GM19452 (cell line): ENCODE measurements around the gene NDUFB5.
A peak's percentile ranks its signal among the peaks of the same experiment; 100 is the strongest.
"Not testable (repeated sequence)": the region's sequence is repeated elsewhere in the genome, so short reads cannot be mapped to it uniquely, and the experiment has no call there.

Experiments
- ATAC-seq: cut with Tn5 transposase; IDR thresholded peaks from one replicate; pipeline ENCODE4 v1.9.1; 2021; ENCODE audit not compliant: unreplicated experiment

The NDUFB5 gene

DNA sequence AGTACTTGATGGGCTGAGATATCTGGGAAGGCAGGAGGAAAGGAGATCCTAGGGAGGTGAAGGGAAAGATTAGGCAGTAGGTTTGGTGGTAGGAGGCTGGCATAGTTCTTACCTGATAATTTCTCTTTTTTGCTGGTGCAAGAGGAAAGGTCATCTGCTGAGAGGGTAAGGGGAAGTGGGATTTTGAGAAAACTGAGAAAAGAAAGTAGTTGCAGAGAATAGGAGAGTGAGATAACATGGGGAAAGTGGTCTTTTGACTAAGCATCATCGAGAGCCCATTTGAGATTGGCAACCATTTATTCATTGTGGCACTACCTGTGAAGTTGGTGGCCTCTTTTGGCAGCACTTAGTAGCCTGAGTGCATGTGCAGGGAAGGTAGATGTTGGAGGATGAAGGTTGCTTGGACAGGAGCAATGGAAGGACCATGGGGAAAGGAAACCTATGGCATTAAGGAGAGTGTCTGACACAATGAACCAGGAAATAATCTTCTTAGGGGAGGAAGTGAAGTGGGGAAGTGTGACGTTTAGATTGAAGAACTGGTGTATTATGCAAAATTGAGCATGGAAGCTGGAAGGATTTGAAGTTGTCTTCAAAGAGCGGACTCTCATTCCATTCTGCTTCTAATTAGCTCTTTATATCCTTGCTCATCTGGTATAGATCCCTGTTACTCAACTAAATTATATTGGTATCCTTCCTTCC, 26.3 kb downstream of the NDUFB5 start:
- ATAC-seq = no peak

GRCh38 chr3:179640469-179640868, 35.9 kb downstream of the NDUFB5 start:
- no peak for ATAC-seq

GRCh38 chr3:179642871-179643270, 38.3 kb downstream of the NDUFB5 start:
- ATAC-seq = no peak

- not testable (repeated sequence) for ATAC-seq
These were observed 39.2 kb downstream of the NDUFB5 start for GRCh38 chr3:179643837-179644236.

DNA sequence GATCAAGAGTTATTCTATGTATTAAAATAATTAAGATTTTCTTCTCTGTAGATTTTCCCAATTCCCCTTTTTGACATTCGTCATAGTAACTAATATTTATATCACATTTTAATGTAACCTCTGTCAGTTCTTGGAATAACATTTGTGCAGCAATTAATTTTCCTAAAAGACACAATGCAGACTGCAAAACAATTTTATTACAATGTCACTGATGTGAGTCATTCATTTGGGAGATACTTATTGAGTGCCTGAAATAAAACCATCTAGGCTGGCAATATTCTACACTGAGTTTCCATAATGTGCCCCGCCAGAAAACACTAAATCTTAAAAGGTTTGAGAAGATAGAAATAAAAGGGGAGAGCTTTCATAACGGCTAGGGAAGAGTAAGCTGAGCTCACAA, 41.6 kb downstream of the NDUFB5 start:
- no peak for ATAC-seq

DNA sequence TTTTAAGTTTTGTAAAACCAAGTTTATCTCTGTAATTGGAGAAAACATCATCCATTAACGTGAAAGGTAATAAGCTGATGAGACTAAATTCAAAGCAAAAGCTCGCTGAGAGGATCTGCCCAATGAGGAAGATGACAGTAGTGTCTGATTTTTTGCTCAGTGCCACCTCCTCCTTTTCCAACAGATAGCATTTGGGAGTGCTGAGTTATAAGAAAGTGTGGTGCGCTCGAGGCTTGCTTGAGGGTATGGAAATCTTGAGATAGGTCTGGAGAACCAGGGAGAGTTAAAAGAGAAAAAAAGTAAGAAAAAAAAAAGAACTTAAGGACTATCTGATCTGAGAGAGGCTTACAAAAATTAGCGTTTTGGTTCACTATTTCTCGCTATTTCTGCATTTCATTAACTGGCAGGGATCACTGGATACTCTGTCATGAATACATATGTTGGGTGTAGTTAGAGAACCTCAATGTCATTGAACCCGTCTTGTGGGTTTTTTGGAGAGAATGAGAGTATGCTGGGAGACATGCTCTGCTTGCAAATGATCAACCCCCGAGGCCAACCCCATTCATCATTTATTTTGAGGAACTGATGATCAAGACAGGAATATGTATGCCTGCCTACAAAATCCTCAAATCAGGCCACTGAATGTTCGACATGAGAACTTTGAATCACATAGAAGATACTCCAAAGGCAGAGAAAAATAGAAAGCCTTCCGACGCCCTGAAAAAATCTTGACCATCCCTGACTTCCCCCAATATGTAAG, 47.3 kb downstream of the NDUFB5 start:
- ATAC-seq = no peak

- peak; percentile 62 for ATAC-seq
These were observed 48.0 kb downstream of the NDUFB5 start, which contains the start of gene USP13 for GRCh38 chr3:179652447-179653095. TSS of gene USP13 (plus strand) at chr3:179653040. CDS start at chr3:179653226, 186 bp downstream.

DNA sequence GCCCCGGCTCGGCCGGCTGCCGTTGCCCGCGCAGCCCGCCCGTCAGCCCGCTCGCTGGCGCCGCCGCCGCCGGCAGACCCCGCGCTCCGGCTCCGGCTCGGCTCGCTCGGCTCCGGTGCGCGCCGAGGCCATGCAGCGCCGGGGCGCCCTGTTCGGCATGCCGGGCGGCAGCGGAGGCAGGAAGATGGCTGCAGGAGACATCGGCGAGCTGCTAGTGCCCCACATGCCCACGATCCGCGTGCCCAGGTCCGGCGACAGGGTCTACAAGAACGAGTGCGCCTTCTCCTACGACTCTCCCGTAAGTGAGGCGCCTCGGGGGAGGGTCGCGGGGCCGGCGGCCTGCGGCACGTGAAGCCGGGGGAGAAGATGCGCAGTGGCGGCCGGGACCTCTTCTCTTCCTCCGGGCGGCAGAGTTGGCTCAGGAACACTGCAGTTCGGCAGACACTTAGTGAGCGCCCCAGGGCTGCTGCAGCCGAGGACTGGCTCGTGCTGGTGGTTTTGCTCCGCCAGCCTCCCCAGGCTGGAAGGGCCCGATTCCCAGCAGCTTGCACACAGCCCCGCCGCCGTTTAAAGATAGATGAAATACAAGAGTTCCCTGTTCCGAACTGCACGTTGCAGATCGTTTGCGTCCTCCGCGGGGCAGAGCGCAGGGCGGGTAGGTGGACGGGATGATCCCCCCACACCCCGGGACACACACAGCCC, 48.7 kb downstream of the NDUFB5 start:
- ATAC-seq = peak; percentile 61

DNA sequence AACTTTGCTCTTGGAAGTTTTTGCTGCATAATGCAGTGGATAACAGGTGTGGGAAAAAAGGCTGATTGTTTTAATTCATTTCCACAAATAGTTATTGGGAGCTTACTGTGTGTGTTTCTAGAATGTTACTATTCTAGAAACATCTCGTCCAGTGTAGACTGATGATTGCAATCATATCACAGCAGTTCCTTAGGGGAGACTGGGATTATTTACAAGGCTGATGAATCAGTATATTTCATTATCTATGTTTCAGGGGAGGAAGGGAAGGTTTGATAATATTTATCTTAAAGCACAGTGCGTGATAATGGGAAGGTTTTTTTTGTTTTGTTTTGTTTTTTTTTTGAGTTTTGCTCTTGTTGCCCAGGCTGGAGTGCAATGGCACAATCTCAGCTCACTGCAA, 50.6 kb downstream of the NDUFB5 start:
- ATAC-seq = no peak

DNA sequence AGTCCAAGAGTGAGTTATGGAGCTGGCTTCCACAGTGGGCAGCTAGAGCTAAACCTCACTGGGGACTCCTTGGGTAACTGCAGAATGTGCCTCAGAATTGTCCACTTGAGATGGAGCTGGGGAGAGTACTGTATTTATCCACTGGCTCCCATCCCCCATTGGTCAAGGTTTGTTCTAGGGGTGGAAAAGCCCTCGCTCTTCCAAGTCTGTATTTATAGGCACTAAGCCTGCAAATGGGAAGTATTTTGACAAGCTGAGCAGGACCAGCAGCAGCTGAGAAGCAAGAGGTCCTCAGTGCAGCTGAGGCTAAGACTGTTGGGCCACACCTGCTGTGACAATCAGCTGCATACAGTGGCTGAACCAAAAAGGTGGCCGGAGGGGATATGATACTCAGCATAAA, 54.0 kb downstream of the NDUFB5 start:
- ATAC-seq = no peak

- no peak for ATAC-seq
These were observed 56.3 kb downstream of the NDUFB5 start for GRCh38 chr3:179660872-179661271.

DNA sequence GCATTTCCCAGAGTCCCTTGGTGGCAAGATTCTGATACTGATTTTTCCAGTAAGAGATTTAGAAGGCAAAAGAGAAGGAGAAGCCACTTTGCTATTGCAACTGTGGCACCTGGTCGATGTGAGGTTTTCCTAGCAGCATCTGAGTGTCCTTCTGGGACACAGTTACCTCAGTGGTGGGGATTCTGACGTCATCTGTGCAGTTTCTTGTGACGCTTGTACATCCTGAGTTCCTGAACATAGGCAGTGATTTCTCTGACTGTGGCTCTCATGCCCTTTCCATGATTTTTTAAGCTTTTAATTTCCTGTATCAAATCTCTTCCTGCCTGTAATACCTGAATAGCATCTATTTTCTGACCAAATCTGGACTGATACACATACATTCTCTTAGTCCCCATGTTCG, 57.2 kb downstream of the NDUFB5 start:
- no peak for ATAC-seq

- ATAC-seq = no peak
These were observed 58.5 kb downstream of the NDUFB5 start for GRCh38 chr3:179663093-179663492.

- no peak for ATAC-seq
These were observed 61.4 kb downstream of the NDUFB5 start for GRCh38 chr3:179666030-179666429.

DNA sequence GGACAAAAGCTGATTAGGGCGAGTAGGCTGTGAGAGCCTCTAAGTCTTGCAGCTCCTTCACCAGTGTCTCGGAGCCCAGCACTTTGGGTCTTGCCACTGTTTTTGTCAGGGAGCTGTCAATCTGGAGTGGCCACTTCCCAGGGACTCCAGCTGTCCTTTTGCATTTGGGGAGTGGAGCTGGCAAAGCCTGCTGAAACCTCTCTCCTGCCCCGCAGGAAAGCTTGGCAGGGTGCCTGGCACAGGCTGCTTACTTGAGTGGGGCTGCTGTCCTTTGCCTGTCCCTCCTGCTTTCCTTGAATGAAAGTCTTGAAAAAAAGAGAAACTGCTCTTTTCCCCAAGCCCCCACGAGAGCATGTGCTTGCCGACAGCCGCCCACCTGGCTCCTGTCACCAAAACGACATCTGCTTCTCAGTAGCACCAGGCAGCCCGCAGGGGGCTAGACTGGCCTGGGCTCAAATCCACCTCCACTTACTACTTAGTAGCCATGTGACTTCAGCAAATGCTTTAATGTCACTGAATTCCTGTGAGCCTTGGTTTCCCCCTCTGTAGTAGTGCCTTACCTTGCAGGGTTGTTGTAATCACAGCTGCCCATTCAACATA, 61.9 kb downstream of the NDUFB5 start:
- ATAC-seq = no peak

DNA sequence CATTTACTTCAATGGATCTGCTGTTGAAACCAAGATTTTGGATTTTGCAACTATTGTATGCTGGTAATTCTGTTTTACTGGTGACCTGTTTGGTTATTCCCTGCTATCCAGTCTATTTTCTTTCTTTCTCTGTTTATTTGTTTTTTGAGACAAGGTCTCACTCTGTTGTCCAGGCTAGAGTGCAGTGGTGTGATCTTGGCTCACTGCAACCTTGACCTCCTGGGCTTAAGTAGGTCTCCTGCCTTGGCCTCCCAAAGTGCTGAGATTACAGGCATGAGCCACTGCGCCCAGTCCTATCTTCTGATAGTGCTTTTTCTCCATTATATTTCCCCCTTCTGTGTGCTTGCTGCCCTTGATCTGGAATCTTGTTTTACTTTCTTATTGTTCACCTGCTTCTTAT, 63.8 kb downstream of the NDUFB5 start:
- ATAC-seq = no peak

- no peak for ATAC-seq
These were observed 65.7 kb downstream of the NDUFB5 start for GRCh38 chr3:179670311-179670710.

DNA sequence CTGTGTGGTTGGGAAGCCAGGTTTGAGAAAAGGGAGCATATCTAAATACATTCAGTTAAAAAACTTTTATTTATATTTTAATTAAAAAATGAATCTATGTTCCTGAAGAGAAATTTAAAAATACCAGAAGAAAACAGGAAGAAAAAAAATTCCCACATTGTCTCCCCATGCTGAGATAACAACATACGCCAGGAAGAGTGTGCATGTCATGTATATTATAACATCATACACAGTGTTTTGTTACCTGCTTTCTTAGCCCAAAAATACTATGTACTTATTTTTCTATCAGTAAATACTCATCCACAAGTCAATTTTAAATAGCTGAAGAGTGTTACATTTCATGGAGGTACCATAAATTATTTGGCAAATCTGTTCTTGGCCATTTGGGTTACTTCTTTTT, 66.7 kb downstream of the NDUFB5 start:
- no peak for ATAC-seq

DNA sequence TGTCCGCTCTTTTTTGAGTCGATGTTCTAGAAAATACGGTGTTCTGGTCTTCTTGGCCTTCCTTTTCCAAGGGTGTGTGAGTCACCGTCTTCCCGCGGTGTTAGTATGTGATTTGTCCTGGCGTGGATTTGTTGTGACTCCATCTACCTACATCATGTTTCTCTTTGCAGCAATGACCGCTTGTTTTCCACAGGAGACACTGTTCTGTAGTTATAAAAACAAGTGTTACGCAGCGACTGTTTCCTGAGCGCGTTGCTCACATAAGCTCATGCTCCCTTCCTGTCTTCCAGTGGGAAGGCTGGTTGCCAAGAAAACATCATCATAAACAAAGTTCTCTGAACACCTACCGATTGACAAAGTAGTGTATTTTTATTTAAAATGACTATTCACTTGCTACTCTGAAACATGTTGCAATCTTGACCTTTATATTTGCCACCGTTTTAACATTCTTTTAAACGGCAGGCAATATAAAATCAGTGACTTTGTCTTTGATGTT, 67.2 kb downstream of the NDUFB5 start:
- ATAC-seq = no peak

DNA sequence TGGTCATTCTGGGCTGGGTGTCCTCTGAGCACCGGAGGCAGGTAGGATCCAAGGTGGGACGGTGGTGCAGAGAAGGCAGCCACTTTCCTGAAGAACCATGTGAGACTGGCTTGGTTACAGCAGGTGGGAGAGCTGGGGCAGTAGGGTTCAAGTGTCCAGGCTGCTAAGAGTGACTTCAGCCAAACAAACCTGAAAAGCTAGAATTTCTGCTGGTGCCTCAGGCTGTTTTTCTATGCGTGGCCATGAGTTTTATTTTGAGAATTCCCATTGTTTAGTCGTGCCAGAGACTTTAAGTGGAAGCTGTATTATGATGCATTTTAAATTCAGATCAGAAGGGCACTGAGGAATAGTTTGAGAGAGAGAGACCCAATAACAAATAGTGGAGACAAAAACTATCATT, 68.3 kb downstream of the NDUFB5 start:
- ATAC-seq = no peak

DNA sequence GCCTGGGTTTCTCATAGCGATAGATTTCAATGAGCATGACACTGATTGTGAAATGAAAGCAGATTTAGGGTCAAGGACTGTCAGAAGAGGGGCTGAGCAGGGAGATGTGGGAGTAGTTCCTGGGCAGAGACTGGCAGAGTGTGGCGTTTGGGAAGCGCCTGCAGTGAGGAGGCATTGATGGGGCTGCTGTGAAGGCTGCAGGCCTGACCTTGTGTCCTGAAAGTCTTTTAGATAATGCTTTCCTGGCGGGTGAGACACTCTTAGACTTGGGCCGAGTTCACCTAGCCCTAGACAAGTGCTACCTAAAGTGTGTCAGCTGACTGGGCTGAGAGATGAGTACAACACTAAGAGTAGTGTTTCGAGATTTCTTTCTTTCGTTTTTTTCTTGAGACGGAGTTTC, 68.9 kb downstream of the NDUFB5 start:
- no peak for ATAC-seq
